PFSK-1 (cell line): ENCODE data around the gene ERC2.

Source experiments
- FOXP2 ChIP-seq: optimal IDR thresholded peaks from 2 replicates; pipeline ENCODE3; 2011; ENCODE audit warnings: borderline replicate concordance, control low read depth, inconsistent platforms; ENCODE audit not compliant: insufficient read depth; ENCODE audit errors: extremely low read length, extremely low read depth
- POLR2AphosphoS5 ChIP-seq: IDR thresholded peaks from 2 replicates; pipeline ENCODE4 v1.6.1; 2012; ENCODE audit warnings: low read depth, mild to moderate bottlenecking, control low read depth, low read length, moderate library complexity
- REST ChIP-seq, 2 experiments: IDR thresholded peaks; 2 replicates each; pipeline versions ENCODE4 v1.6.1 to v1.8.0; 2011 to 2012; ENCODE audit warnings: low read depth in 2 of 2, low read length in 2 of 2, control low read depth in 1 of 2, inconsistent platforms in 1 of 2, mild to moderate bottlenecking in 1 of 2, moderate library complexity in 1 of 2; ENCODE audit not compliant: insufficient read depth in 1 of 2
- SIN3A ChIP-seq: IDR thresholded peaks from 2 replicates; pipeline ENCODE4 v1.6.1; 2012; ENCODE audit warnings: mild to moderate bottlenecking, low read length, moderate library complexity, borderline replicate concordance; ENCODE audit not compliant: insufficient read depth
- TAF1 ChIP-seq: IDR thresholded peaks from 2 replicates; pipeline ENCODE4 v1.6.1; 2012; ENCODE audit warnings: low read length, control low read depth, borderline replicate concordance; ENCODE audit not compliant: insufficient read depth

GRCh38 chr3:55597641-55598040, 870.6 kb downstream of the ERC2 start:
- TF ChIP-seq REST (IDR thresholded peaks at IDR 0.05; ENCODE audit: insufficient read depth in 1 of 2, low read depth in 2 of 2, low read length in 2 of 2), result no peak
- TF ChIP-seq TAF1, result no peak
- no peak for TF ChIP-seq POLR2AphosphoS5
- TF ChIP-seq SIN3A, result no peak
- no peak for TF ChIP-seq FOXP2
